GM18507 (cell line): ENCODE results near the gene RAB32.

ENCODE experiments used
- DNase-seq: peaks from one replicate; pipeline ENCODE4 v3.0.0; 2011; ENCODE audit warnings: low read depth; ENCODE audit not compliant: insufficient read length; ENCODE audit errors: extremely low spot score
- FAIRE-seq: peaks from 2 replicates; lab custom pipeline; 2011; peaks lifted over from hg19 to GRCh38; lab: Jason Lieb, UNC

Gene RAB32

DNA sequence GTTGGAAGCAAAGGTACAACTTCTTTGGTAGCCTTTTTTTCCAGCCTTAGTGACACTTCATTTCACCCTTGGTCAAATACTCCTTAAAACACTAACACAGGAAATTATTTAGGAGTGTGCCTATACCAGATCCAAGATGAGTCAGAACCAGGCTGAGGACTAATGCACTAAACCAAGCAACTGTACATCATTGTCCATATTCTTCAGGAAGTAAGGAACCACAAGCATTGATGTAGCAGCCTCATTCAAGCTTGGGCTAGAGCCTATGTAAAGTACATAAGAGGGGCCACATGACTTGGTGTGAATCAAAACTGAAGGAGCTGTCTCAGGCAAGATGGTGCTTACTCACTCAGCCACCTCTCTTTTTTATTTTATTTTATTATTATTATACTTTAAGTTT is 34.4 kb downstream of the RAB32 start:
- FAIRE-seq (no peak), DNase-seq (no peak)

- FAIRE-seq = no peak
Observed at GRCh38 chr6:146581968-146582367, 38.3 kb downstream of the RAB32 start.

GRCh38 chr6:146582857-146583256 is 39.2 kb downstream of the RAB32 start:
- no peak for FAIRE-seq
- no peak for DNase-seq

More at GRCh38 chr6:146581968-146582367, 38.3 kb downstream of the RAB32 start:
- no peak for DNase-seq

DNA sequence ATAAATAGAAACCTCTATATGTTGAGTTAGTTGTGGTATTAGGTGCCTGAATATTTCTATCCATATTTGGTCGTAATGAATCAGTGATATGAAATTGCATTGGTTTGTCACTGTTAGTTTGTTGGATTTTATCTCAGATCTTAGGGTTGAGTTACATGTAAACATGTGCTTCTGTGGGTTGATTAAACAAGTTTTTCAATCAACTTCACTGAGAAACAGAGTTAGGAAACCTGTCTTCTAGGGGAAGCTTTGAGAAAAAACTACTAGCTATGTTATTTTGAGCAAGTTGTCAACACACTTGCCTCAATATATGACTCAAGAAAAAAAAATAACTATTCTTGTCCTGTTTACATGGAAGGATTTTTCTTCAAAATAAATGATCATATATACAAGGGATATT is 40.3 kb downstream of the RAB32 start:
- FAIRE-seq (no peak), DNase-seq (no peak)

- DNase-seq (no peak), FAIRE-seq (no peak)
Observed at GRCh38 chr6:146587459-146587858, 43.8 kb downstream of the RAB32 start.

DNA sequence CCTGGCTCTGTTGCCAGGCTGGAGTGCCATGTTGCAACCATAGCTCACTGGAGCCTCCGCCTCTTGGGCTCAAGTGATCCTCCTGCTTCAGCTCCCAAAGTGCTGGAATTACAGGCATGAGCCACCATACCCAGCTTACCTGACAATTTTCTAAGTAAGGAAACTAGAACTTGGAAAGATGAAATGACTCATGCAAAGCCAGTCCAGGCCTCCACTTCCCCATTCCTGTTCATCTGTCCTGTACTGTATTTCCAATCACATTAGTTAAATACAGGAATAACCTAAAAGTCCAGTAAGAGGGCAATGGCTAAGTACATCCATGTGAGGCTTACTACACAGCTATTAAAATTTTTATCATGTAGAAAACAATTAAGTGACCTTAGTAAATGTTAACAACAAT is 46.9 kb downstream of the RAB32 start:
- DNase-seq (no peak), FAIRE-seq (no peak)

- FAIRE-seq (no peak), DNase-seq (no peak)
Observed at GRCh38 chr6:146592451-146592850, 48.8 kb downstream of the RAB32 start.

DNA sequence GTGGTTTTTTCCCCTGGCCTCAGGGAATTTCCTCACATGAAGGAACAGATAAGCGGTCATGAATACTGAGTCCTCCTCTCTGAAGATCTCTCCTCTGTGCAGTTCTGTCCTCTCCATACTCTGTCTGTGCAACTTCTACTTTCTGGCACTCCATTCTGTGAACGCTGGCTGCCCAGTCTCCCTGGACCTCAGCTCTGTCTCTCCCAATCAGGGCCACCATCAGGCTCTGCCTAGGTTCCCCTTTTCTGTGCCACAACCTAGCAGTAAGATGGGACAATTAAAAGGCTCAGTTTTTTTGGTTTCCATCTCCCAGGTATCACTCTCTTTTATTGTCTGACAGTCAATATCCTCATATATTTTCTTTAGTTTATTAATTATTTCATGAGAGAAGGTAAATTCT is 50.4 kb downstream of the RAB32 start:
- DNase-seq (no peak), FAIRE-seq (no peak)

GRCh38 chr6:146594495-146594894 is 50.9 kb downstream of the RAB32 start:
- FAIRE-seq = no peak
- DNase-seq = no peak

DNA sequence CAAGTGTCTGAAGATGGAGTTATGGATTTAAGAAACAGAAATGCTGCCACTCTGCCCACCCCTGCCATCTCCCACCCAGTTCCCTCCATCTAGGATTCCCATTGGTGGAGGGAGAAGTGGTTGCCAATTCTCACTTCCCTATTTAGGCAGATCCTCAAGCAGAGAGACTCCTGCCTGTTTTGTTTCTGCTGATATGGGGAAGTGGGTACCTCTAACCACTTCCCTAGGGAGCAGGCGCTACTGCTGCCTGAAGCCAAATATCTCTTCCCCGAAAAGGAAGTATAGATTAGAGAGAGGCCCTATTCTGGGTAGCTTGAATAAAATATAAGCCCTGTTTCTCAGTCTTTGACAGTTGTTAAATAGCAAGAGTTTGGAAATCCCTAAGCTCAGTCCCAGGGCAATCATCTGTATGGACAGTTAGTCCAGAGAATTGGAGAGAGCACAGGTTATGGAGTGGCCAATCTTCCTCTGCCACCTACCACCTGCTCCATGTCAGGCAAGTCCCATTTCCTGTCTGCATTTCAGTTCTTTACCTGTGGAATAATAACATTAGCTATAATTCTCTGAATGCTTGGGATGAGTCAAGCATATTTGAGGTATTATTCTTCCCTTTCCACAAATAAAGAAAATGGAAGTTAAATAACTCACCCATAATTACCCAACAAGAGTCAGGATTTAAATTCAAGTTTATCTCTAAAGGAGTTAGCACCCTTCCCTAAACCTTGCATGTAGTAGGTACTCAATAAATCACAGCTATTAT is 52.5 kb downstream of the RAB32 start:
- no peak for FAIRE-seq
- DNase-seq = no peak

GRCh38 chr6:146598772-146599405 is 55.3 kb downstream of the RAB32 start, which contains the start of gene ADGB:
TSS of gene ADGB (plus strand) at chr6:146598972. CDS start at chr6:146599041, 69 bp downstream.
- no peak for FAIRE-seq
- no peak for DNase-seq

DNA sequence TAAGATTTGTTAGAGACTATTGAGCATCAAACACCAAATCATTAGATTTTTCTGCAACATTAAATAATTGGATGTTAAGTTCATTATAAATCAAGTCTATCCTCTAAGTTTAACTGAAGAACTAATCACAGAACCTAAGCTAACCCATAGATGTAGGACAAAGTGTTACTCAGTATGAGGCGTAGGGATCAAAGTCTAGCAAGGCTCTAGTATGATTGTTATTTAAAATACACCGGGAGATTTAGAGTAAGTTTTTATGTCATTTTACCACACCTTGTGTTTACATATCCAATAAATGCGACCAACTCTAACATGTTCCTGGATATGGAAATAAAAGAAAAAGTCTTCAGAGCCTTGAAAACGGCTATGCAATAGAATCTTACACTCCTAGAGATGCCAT is 57.7 kb downstream of the RAB32 start:
- FAIRE-seq (no peak), DNase-seq (no peak)

GRCh38 chr6:146602526-146602925 is 58.9 kb downstream of the RAB32 start:
- no peak for FAIRE-seq

More at GRCh38 chr6:146602526-146602925, 58.9 kb downstream of the RAB32 start:
- DNase-seq = no peak
